ENCODE data around the gene NKX2-1.

DNA sequence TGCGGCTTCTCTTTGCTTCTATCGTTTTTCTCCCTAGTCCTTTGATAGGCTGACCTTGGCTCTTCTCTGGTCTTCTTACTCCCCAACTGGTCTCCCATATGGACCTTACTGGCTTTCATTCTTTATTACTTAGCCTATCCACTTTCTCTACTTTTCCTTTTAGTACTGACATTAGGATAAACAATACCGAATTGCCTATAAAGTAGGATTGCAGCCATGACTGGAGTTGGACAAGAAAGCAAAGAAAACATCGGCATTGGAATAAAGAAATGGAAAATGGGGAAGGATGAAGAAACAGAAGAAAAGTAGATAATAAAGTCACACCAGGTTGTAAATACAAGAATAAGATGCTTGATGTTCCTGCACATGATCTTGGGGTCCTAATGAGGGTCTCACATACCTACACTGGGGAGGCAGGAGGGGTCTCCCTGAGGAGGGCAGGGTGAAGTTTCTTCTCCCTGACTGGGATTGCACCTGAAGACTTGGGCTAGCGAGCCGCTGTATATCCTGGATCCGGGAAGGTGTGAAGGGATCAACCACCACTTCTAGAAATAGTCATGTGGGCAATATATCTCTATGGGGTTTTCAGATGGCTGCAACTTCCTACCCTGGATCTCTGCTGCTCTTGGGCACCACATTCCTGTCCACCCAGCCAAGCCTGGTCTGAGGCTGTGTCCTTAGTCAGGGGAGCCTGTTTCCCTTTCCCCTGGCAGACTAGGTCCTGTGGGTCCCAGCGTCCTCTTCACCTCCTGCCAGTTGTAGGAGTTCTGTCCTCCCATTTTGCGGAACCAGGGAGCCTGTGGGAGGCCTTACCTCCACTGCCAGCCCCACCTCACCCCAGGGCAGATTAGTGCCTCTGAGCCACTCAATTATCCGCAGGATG is 13.1 kb downstream of the NKX2-1 start:
- TF ChIP-seq, protein P1, sequence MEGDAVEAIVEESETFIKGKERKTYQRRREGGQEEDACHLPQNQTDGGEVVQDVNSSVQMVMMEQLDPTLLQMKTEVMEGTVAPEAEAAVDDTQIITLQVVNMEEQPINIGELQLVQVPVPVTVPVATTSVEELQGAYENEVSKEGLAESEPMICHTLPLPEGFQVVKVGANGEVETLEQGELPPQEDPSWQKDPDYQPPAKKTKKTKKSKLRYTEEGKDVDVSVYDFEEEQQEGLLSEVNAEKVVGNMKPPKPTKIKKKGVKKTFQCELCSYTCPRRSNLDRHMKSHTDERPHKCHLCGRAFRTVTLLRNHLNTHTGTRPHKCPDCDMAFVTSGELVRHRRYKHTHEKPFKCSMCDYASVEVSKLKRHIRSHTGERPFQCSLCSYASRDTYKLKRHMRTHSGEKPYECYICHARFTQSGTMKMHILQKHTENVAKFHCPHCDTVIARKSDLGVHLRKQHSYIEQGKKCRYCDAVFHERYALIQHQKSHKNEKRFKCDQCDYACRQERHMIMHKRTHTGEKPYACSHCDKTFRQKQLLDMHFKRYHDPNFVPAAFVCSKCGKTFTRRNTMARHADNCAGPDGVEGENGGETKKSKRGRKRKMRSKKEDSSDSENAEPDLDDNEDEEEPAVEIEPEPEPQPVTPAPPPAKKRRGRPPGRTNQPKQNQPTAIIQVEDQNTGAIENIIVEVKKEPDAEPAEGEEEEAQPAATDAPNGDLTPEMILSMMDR (optimal IDR thresholded peaks at IDR 0.05 in 1 of 3, IDR thresholded peaks at IDR 0.05 in 1 of 3, conservative IDR thresholded peaks at IDR 0.05 in 1 of 3; ENCODE audit: extremely low read depth in 1 of 3, insufficient read depth in 2 of 3, low read length in 3 of 3), result no peak
- no peak for TF ChIP-seq EZH2 (IDR thresholded peaks at IDR 0.05; ENCODE audit: low read length)
